GM12878 (cell line): ENCODE data around the gene YDJC. TPM values are rescaled to one million over a fixed set of nuclear protein-coding genes. Genes with fewer than 3 reads are reported as not detected.
"Not testable (repeated sequence)": the region's sequence is repeated elsewhere in the genome, so short reads cannot be mapped to it uniquely, and the experiment has no call there.

Experiments
- ATAC-seq: fragments of 200-7000 bp; cut with Tn5 transposase; 3 replicates; pipeline ENCODE4 v1.9.1; 2020; ENCODE audit warnings: mild to moderate bottlenecking, moderate library complexity
- BruUV-seq: library from RNA; stranded (reverse); fragments of 400-500 nt; replicated peaks from 2 replicates; lab custom pipeline; 2021; lab: Mats Ljungman, UMichigan
- CTCF ChIA-PET: fragments of 300-600 bp; sonication (Branson Sonifier 250); formaldehyde crosslinking; extraction: SDS; loops from one replicate; lab custom pipeline; 2021; ENCODE audit warnings: inconsistent platforms; lab: Yijun Ruan, JAX
- POLR2A ChIA-PET: fragments of 350-600 bp; formaldehyde crosslinking; extraction: SDS; loops from one replicate; lab custom pipeline; 2021; ENCODE audit warnings: inconsistent platforms; lab: Charles Lee
- RAD21 ChIA-PET: fragments of 300-600 bp; sonication (Branson Sonifier 250); formaldehyde crosslinking; loops from one replicate; lab custom pipeline; 2023; ENCODE audit warnings: antibody characterized with exemption; ENCODE audit not compliant: unreplicated experiment; lab: Charles Lee
- SMC1A ChIA-PET: fragments of 300-600 bp; sonication (Branson Sonifier 250); formaldehyde crosslinking; loops from one replicate; lab custom pipeline; 2023; ENCODE audit not compliant: unreplicated experiment, uncharacterized antibody; lab: Charles Lee
- DNase-seq: peaks from one replicate; pipeline ENCODE4 v3.0.0-alpha.2; 2011; ENCODE audit warnings: low read depth, low spot score
- FAIRE-seq: peaks from 3 replicates; lab custom pipeline; 2011; peaks lifted over from hg19 to GRCh38; lab: Jason Lieb, UNC
- H2AFZ ChIP-seq: 2 replicates; pipeline ENCODE4 v1.6.0; 2011; ENCODE audit warnings: low read depth, low read length, control low read depth; ENCODE audit not compliant: control insufficient read depth
- H3K27ac ChIP-seq: 2 replicates; pipeline ENCODE4 v1.5.1; 2011; ENCODE audit warnings: control low read depth; ENCODE audit not compliant: control insufficient read depth, insufficient read depth
- H3K27me3 ChIP-seq, 2 experiments: replicated peaks in 1 of 2; 2 replicates each; pipeline versions ENCODE4 v1.6.0 to v1.6.1; 2011; ENCODE audit warnings: low read length in 1 of 2; ENCODE audit not compliant: control insufficient read depth in 2 of 2, insufficient read depth in 2 of 2
- H3K36me3 ChIP-seq, 2 experiments: 2 replicates each; pipeline ENCODE4 v1.5.1; 2011; ENCODE audit warnings: low read length in 1 of 2; ENCODE audit not compliant: control insufficient read depth in 2 of 2, insufficient read depth in 2 of 2
- H3K4me1 ChIP-seq: 2 replicates; pipeline ENCODE4 v1.6.1; 2011; ENCODE audit warnings: mild to moderate bottlenecking, low read length, moderate library complexity, mixed read lengths; ENCODE audit not compliant: control insufficient read depth, insufficient read depth
- H3K4me2 ChIP-seq: 2 replicates; pipeline ENCODE4 v1.6.0; 2011; ENCODE audit warnings: control low read depth; ENCODE audit not compliant: control insufficient read depth, insufficient read depth
- H3K4me3 ChIP-seq: fragments of 200-600 bp; sonication (generic); 2 replicates; pipeline ENCODE4 v1.5.1; 2016
- H3K79me2 ChIP-seq: 2 replicates; pipeline ENCODE4 v1.6.0; 2011; ENCODE audit warnings: low read length; ENCODE audit not compliant: control insufficient read depth, insufficient read depth
- H3K9ac ChIP-seq: 2 replicates; pipeline ENCODE4 v1.8.0; 2011; ENCODE audit warnings: low read length, control low read depth, mixed read lengths; ENCODE audit not compliant: control insufficient read depth, insufficient read depth
- H3K9me3 ChIP-seq: replicated peaks from 3 replicates; pipeline ENCODE4 v1.5.1; 2011; ENCODE audit warnings: mild to moderate bottlenecking, low read length; ENCODE audit not compliant: control insufficient read depth, insufficient read depth
- H4K20me1 ChIP-seq: 2 replicates; pipeline ENCODE4 v1.6.0; 2011; ENCODE audit not compliant: control insufficient read depth, insufficient read depth
- MTA3 ChIP-seq: IDR thresholded peaks from 2 replicates; pipeline ENCODE4 v1.6.1; 2012; ENCODE audit warnings: low read length, inconsistent platforms, borderline replicate concordance
- ZNF592 ChIP-seq: fragments of 450-650 bp; IDR thresholded peaks from 2 replicates; pipeline ENCODE4 v1.6.1; 2017; ENCODE audit warnings: mild to moderate bottlenecking, moderate library complexity
- WGBS: methylation state at CpG from one replicate; pipeline ENCODE4 v1.1.6; 2016; ENCODE audit warnings: low lambda C conversion rate; ENCODE audit not compliant: insufficient replicate concordance, insufficient coverage; ENCODE audit errors: missing lambda C conversion rate; 5-methylcytosine and 5-hydroxymethylcytosine counted together
- in situ Hi-C: fragments of 300-500 bp; cut with MboI; formaldehyde crosslinking; loops from 9 replicates; pipeline ENCODE4 v1.14.3; 2018; ENCODE audit warnings: mixed read lengths
- intact Hi-C: fragments of 100-400 bp; cut with micrococcal nuclease; formaldehyde crosslinking; loops from one replicate; pipeline ENCODE4 v1.14.2; 2022; ENCODE audit not compliant: unreplicated experiment
- polyA plus RNA-seq, 11 experiments: library from polyadenylated mRNA; depleted of rRNA in 4 of 11; unstranded in 6 of 11; stranded (reverse) in 5 of 11; fragments of >200 nt; fragmentation: Nextera tagmentation in 4 of 11; fragmentation: Illumina TruSeq in 1 of 11; extraction: Ambion mirVana in 4 of 11; extraction: Trizol in 1 of 11; gene quantifications; 1 replicate in 1 of 11; 2 replicates in 10 of 11; pipeline versions ENCODE4 v1.2.1 to v1.2.3, GENCODE V29; 2011 to 2016; ENCODE audit warnings: inconsistent platforms in 2 of 11, missing spikeins in 2 of 11, low read depth in 1 of 11
- total RNA-seq, 4 experiments: library from RNA; depleted of rRNA in 3 of 4; stranded (reverse); fragments of >200 nt in 3 of 4; fragmentation: Illumina TruSeq in 1 of 4; extraction: Trizol in 1 of 4; gene quantifications; 2 replicates each; pipeline versions ENCODE4 v1.2.1 to v1.2.3, GENCODE V29; 2013 to 2021

Gene YDJC
- total and polyA plus RNA-seq, 10 of the 15 experiments (the other 5 are each of a cell fraction or from before 2014, with no cell fraction given), result 1.00 to 77.6 (median 38.4) TPM

GRCh38 chr22:21639359-21639758 is 9.5 kb upstream of the YDJC start (continued):
- TF ChIP-seq ZNF592 (no peak), MTA3 (no peak)

- ChIA-PET CTCF (interaction anchor here (3.7 kb wide), 1 partner anchor 9 kb away, joined by 25 read pairs; no protein-coding TSS in a partner anchor), RAD21 (interaction anchor here (1.3 kb wide), 1 partner anchor 9 kb away, joined by 3 read pairs; no protein-coding TSS in a partner anchor)
- H3K9me3 ChIP-seq, intact Hi-C loops, H3K4me1 ChIP-seq, H3K4me2 ChIP-seq, H3K4me3 ChIP-seq, H3K27ac ChIP-seq, FAIRE-seq, ATAC-seq, in situ Hi-C loops, DNase-seq, BruUV-seq, H3K79me2 ChIP-seq, H2AFZ ChIP-seq, POLR2A ChIA-PET, H3K9ac ChIP-seq, H4K20me1 ChIP-seq, H3K36me3 ChIP-seq, SMC1A ChIA-PET, H3K27me3 ChIP-seq: not testable (repeated sequence)
- 36% methylated on average over 2 of the region's 2 CpGs for WGBS
These were observed 7.6 kb upstream of the YDJC start for GRCh38 chr22:21637450-21637849.
